Hepatocyte (in vitro differentiated cells): Measurements from ENCODE around the gene PTPRT. TPM values are rescaled to one million over a fixed set of nuclear protein-coding genes. Genes with fewer than 3 reads are reported as not detected.
A peak's percentile ranks its signal among the peaks of the same experiment; 100 is the strongest.

Experiments
- DNase-seq: peaks from one replicate; pipeline ENCODE4 v3.0.0-alpha.2; 2016; ENCODE audit warnings: low spot score
- H2AFZ ChIP-seq: fragments of 200-600 bp; sonication (generic); 2 replicates; pipeline ENCODE4 v1.6.0; 2016; ENCODE audit warnings: antibody characterized with exemption, mild to moderate bottlenecking
- H3K27ac ChIP-seq: fragments of 200-600 bp; sonication (generic); 2 replicates; pipeline ENCODE4 v1.5.1; 2016; ENCODE audit warnings: mild to moderate bottlenecking
- H3K27me3 ChIP-seq: fragments of 200-600 bp; sonication (generic); 2 replicates; pipeline ENCODE4 v1.6.1; 2016
- H3K36me3 ChIP-seq: fragments of 200-600 bp; sonication (generic); replicated peaks from 2 replicates; pipeline ENCODE4 v1.5.1; 2016; ENCODE audit warnings: low read depth; ENCODE audit not compliant: insufficient read depth
- H3K4me1 ChIP-seq: fragments of 200-600 bp; sonication (generic); 2 replicates; pipeline ENCODE4 v1.5.1; 2016; ENCODE audit warnings: mild to moderate bottlenecking, moderate library complexity; ENCODE audit not compliant: insufficient read depth
- H3K4me2 ChIP-seq: fragments of 200-600 bp; sonication (generic); 2 replicates; pipeline ENCODE4 v1.6.0; 2016
- H3K4me3 ChIP-seq: fragments of 200-600 bp; sonication (generic); 2 replicates; pipeline ENCODE4 v1.5.1; 2016; ENCODE audit warnings: mild to moderate bottlenecking
- H3K79me2 ChIP-seq: fragments of 200-600 bp; sonication (generic); 2 replicates; pipeline ENCODE4 v1.6.0; 2017; ENCODE audit warnings: mild to moderate bottlenecking
- H3K9me2 ChIP-seq: fragments of 200-600 bp; sonication (generic); replicated peaks from 2 replicates; pipeline ENCODE4 v1.6.0; 2017; ENCODE audit warnings: mild to moderate bottlenecking; ENCODE audit not compliant: insufficient read depth
- H3K9me3 ChIP-seq: fragments of 200-600 bp; sonication (generic); 2 replicates; pipeline ENCODE4 v1.5.1; 2016; ENCODE audit warnings: low read depth, mild to moderate bottlenecking
- H4K20me1 ChIP-seq: fragments of 200-600 bp; sonication (generic); 2 replicates; pipeline ENCODE4 v1.6.0; 2016; ENCODE audit warnings: mild to moderate bottlenecking; ENCODE audit not compliant: insufficient read depth, poor library complexity, severe bottlenecking
- CTCF ChIP-seq: fragments of 200-600 bp; sonication (generic); IDR thresholded peaks from 2 replicates; pipeline ENCODE4 v1.5.1; 2016; ENCODE audit warnings: antibody characterized with exemption, mild to moderate bottlenecking; ENCODE audit not compliant: poor library complexity
- EZH2 ChIP-seq: fragments of 200-600 bp; sonication (generic); IDR thresholded peaks from 2 replicates; pipeline ENCODE4 v1.6.1; 2016; ENCODE audit warnings: antibody characterized with exemption, mild to moderate bottlenecking, borderline replicate concordance
- EZH2phosphoT487 ChIP-seq: fragments of 200-600 bp; sonication (generic); IDR thresholded peaks from one replicate; pipeline ENCODE4 v1.6.1; 2018; ENCODE audit warnings: antibody characterized with exemption, mild to moderate bottlenecking, low read depth, moderate library complexity; ENCODE audit not compliant: unreplicated experiment, severe bottlenecking
- WGBS: methylation state at CpG from one replicate; pipeline ENCODE4 v1.1.6; 2016; ENCODE audit warnings: low lambda C conversion rate; ENCODE audit errors: missing lambda C conversion rate; 5-methylcytosine and 5-hydroxymethylcytosine counted together
- polyA plus RNA-seq: library from polyadenylated mRNA; unstranded; fragments of >200 nt; fragmentation: Nextera tagmentation; extraction: Ambion mirVana; gene quantifications from 2 replicates; pipeline ENCODE4 v1.2.1, GENCODE V29; 2016
- total RNA-seq: library from RNA; depleted of rRNA; stranded (reverse); fragments of >200 nt; gene quantifications from 2 replicates; pipeline ENCODE4 v1.2.3, GENCODE V29; 2014

The PTPRT gene
- total and polyA plus RNA-seq, 2 experiments from 2014 or later: 0.47 to 0.83 TPM

GRCh38 chr20:43043887-43044286 is 145.8 kb downstream of the PTPRT start:
- H3K27me3 ChIP-seq: no peaks in the 10 kb centered on the region
- no peaks in the 10 kb centered on the region for H3K4me1 ChIP-seq
- no peaks in the 10 kb centered on the region for H3K36me3 ChIP-seq
- DNase-seq: no peak
- H3K79me2 ChIP-seq: no peaks in the 10 kb centered on the region
- H3K4me2 ChIP-seq: no peak overlapping the region
- no peaks in the 10 kb centered on the region for H3K9me2 ChIP-seq
- no peaks in the 10 kb centered on the region for H4K20me1 ChIP-seq
- no peak overlapping the region for H2AFZ ChIP-seq
- no peaks in the 10 kb centered on the region for H3K9me3 ChIP-seq
- no peak for TF ChIP-seq CTCF
- no peak for TF ChIP-seq EZH2
- no peak for TF ChIP-seq EZH2phosphoT487
- H3K27ac ChIP-seq: no peak overlapping the region
- 58% methylated on average over 4 of the region's 4 CpGs for WGBS
- no peak overlapping the region for H3K4me3 ChIP-seq

- no peaks in the 10 kb centered on the region for H3K9me3 ChIP-seq
- DNase-seq: peak; percentile 63
Measured at GRCh38 chr20:43040427-43040826, 149.3 kb downstream of the PTPRT start.

GRCh38 chr20:43037605-43038309 is 151.9 kb downstream of the PTPRT start:
- Histone ChIP-seq H3K27ac (no peak overlapping the region), H3K4me3 (no peak overlapping the region), H3K9me3 (no peaks in the 10 kb centered on the region), H2AFZ (no peak overlapping the region), H4K20me1 (no peaks in the 10 kb centered on the region), H3K9me2 (no peaks in the 10 kb centered on the region), H3K4me2 (no peak overlapping the region), H3K4me1 (no peaks in the 10 kb centered on the region), H3K27me3 (no peaks in the 10 kb centered on the region), H3K79me2 (no peaks in the 10 kb centered on the region), H3K36me3 (no peaks in the 10 kb centered on the region)
- no peak for TF ChIP-seq CTCF
- TF ChIP-seq EZH2: no peak
- TF ChIP-seq EZH2phosphoT487: no peak
- WGBS: 71% methylated on average over 6 of the region's 6 CpGs
- no peak for DNase-seq

More at GRCh38 chr20:43040427-43040826, 149.3 kb downstream of the PTPRT start:
- Histone ChIP-seq H3K9me2 (no peaks in the 10 kb centered on the region), H3K4me3 (no peak overlapping the region), H3K36me3 (no peaks in the 10 kb centered on the region), H3K79me2 (no peaks in the 10 kb centered on the region), H2AFZ (no peak overlapping the region), H3K4me2 (no peak overlapping the region), H3K27me3 (no peaks in the 10 kb centered on the region), H4K20me1 (no peaks in the 10 kb centered on the region), H3K27ac (no peak overlapping the region), H3K4me1 (no peaks in the 10 kb centered on the region)
- 18% methylated on average over 6 of the region's 6 CpGs for WGBS
- TF ChIP-seq EZH2: no peak
- TF ChIP-seq EZH2phosphoT487: no peak
- no peak for TF ChIP-seq CTCF
